HepG2 (cell line): ENCODE data around the gene PDP2. TPM values are rescaled to one million over a fixed set of nuclear protein-coding genes. Genes with fewer than 3 reads are reported as not detected.

Source experiments
- ARNT ChIP-seq: fragments of 450-650 bp; IDR thresholded peaks from 2 replicates; pipeline ENCODE4 v1.6.1; 2017
- CHD2 ChIP-seq: IDR thresholded peaks from 2 replicates; pipeline ENCODE4 v1.6.1; 2011; ENCODE audit warnings: low read depth, low read length, improper control_type of control experiment
- FLYWCH1 ChIP-seq: sonication (generic); formaldehyde crosslinking; IDR thresholded peaks from 2 replicates; pipeline ENCODE4 v1.8.1; 2023; ENCODE audit warnings: mild to moderate bottlenecking, missing genetic modification reagents
- FOXM1 ChIP-seq: sonication (generic); formaldehyde crosslinking; IDR thresholded peaks from 2 replicates; pipeline ENCODE4 v1.5.0; 2020; ENCODE audit warnings: missing genetic modification reagents
- IKZF1 ChIP-seq: fragments of 450-650 bp; IDR thresholded peaks from 2 replicates; pipeline ENCODE4 v1.7.1; 2016
- MYC ChIP-seq: sonication (generic); formaldehyde crosslinking; IDR thresholded peaks from 2 replicates; pipeline ENCODE4 v1.9.0; 2021; ENCODE audit warnings: missing genetic modification reagents, borderline replicate concordance
- XRCC5 ChIP-seq: fragments of 200-400 bp; formaldehyde crosslinking; optimal IDR thresholded peaks from 2 replicates; pipeline ENCODE3; 2017; ENCODE audit warnings: mild to moderate bottlenecking, low read length
- ZFX ChIP-seq: sonication (generic); formaldehyde crosslinking; IDR thresholded peaks from 2 replicates; pipeline ENCODE4 v1.4.0; 2020; ENCODE audit warnings: mild to moderate bottlenecking, low read depth, missing genetic modification reagents, moderate library complexity
- ZIK1 ChIP-seq: sonication (generic); formaldehyde crosslinking; IDR thresholded peaks from 2 replicates; pipeline ENCODE4 v1.5.0; 2020; ENCODE audit warnings: mild to moderate bottlenecking, low read depth, missing genetic modification reagents, borderline replicate concordance
- ZNF44 ChIP-seq: sonication (generic); formaldehyde crosslinking; IDR thresholded peaks from 2 replicates; pipeline ENCODE4 v1.5.1; 2020; ENCODE audit warnings: mild to moderate bottlenecking, missing genetic modification reagents
- ZNF496 ChIP-seq: sonication (generic); formaldehyde crosslinking; IDR thresholded peaks from 2 replicates; pipeline ENCODE4 v1.8.1; 2023; ENCODE audit warnings: mild to moderate bottlenecking, moderate library complexity, missing genetic modification reagents; ENCODE audit not compliant: insufficient replicate concordance
- ZNF781 ChIP-seq: sonication (generic); formaldehyde crosslinking; IDR thresholded peaks from 2 replicates; pipeline ENCODE4 v1.5.1; 2020; ENCODE audit warnings: borderline replicate concordance, mild to moderate bottlenecking, missing genetic modification reagents; ENCODE audit errors: not compliant biosample characterization
- ZNF891 ChIP-seq: sonication (generic); formaldehyde crosslinking; IDR thresholded peaks from 2 replicates; pipeline ENCODE4 v1.5.0; 2020; ENCODE audit warnings: mild to moderate bottlenecking, missing genetic modification reagents
- polyA plus RNA-seq, 8 experiments: library from polyadenylated mRNA; depleted of rRNA in 3 of 8; stranded (reverse) in 7 of 8; unstranded in 1 of 8; fragments of >200 nt; fragmentation: Illumina TruSeq in 4 of 8; extraction: Trizol in 4 of 8; gene quantifications; 2 replicates each; pipeline versions ENCODE4 v1.2.1 to v1.2.3, GENCODE V29; 2011 to 2016; ENCODE audit warnings: low read depth in 4 of 8, missing spikeins in 1 of 8, mixed read lengths in 1 of 8; ENCODE audit not compliant: insufficient read depth in 1 of 8
- total RNA-seq, 5 experiments: library from RNA; depleted of rRNA; stranded (reverse); fragments of >200 nt; fragmentation: Illumina TruSeq; extraction: Trizol; gene quantifications; 2 replicates each; pipeline ENCODE4 v1.2.3, GENCODE V29; 2016; ENCODE audit warnings: low read depth in 1 of 5
- TF ChIP-seq, protein P1 (sequence below): IDR thresholded peaks from 2 replicates; pipeline ENCODE4 v1.6.1; 2012; ENCODE audit warnings: low read length, improper control_type of control experiment
- TF ChIP-seq, protein P2 (sequence below): sonication (generic); formaldehyde crosslinking; IDR thresholded peaks from 2 replicates; pipeline ENCODE4 v1.4.0; 2020; ENCODE audit warnings: missing genetic modification reagents
- TF ChIP-seq, protein P3 (sequence below): sonication (generic); formaldehyde crosslinking; IDR thresholded peaks from 2 replicates; pipeline ENCODE4 v1.4.0; 2020; ENCODE audit warnings: mild to moderate bottlenecking, missing genetic modification reagents
- TF ChIP-seq, protein P4 (sequence below): sonication (generic); formaldehyde crosslinking; IDR thresholded peaks from 2 replicates; pipeline ENCODE4 v1.5.0; 2020; ENCODE audit warnings: mild to moderate bottlenecking, missing genetic modification reagents
- TF ChIP-seq, protein P5 (sequence below): sonication (generic); formaldehyde crosslinking; IDR thresholded peaks from 2 replicates; pipeline ENCODE4 v1.5.0; 2020; ENCODE audit warnings: missing genetic modification reagents

Gene PDP2
- total and polyA plus RNA-seq, 2 of the 13 experiments (the other 11 are each of a cell fraction or from before 2014, with no cell fraction given): 12.8 to 15.8 TPM

DNA sequence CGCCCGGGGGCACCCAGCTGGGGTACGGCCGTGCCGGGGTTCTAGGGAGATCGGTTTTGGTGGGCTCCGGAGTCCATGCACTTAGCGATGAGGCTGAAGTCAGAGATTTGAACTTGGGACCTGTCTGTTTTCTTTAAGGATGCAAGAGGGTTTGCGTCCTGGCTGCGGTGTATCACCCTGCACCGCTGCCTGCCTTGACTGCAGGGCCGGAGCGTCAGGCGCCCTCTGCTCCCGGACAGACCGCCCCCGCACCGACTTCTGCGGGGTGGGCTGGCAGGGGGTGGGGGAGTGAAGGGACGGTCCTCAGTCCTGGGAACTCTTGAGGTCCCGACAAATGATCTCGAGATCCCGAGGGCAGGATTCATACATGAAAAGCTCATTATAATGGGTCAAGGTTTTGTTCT, 701 bp downstream of the PDP2 start (continued):
- TF ChIP-seq, protein P1, sequence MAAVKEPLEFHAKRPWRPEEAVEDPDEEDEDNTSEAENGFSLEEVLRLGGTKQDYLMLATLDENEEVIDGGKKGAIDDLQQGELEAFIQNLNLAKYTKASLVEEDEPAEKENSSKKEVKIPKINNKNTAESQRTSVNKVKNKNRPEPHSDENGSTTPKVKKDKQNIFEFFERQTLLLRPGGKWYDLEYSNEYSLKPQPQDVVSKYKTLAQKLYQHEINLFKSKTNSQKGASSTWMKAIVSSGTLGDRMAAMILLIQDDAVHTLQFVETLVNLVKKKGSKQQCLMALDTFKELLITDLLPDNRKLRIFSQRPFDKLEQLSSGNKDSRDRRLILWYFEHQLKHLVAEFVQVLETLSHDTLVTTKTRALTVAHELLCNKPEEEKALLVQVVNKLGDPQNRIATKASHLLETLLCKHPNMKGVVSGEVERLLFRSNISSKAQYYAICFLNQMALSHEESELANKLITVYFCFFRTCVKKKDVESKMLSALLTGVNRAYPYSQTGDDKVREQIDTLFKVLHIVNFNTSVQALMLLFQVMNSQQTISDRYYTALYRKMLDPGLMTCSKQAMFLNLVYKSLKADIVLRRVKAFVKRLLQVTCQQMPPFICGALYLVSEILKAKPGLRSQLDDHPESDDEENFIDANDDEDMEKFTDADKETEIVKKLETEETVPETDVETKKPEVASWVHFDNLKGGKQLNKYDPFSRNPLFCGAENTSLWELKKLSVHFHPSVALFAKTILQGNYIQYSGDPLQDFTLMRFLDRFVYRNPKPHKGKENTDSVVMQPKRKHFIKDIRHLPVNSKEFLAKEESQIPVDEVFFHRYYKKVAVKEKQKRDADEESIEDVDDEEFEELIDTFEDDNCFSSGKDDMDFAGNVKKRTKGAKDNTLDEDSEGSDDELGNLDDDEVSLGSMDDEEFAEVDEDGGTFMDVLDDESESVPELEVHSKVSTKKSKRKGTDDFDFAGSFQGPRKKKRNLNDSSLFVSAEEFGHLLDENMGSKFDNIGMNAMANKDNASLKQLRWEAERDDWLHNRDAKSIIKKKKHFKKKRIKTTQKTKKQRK: no peak
- TF ChIP-seq, protein P2, sequence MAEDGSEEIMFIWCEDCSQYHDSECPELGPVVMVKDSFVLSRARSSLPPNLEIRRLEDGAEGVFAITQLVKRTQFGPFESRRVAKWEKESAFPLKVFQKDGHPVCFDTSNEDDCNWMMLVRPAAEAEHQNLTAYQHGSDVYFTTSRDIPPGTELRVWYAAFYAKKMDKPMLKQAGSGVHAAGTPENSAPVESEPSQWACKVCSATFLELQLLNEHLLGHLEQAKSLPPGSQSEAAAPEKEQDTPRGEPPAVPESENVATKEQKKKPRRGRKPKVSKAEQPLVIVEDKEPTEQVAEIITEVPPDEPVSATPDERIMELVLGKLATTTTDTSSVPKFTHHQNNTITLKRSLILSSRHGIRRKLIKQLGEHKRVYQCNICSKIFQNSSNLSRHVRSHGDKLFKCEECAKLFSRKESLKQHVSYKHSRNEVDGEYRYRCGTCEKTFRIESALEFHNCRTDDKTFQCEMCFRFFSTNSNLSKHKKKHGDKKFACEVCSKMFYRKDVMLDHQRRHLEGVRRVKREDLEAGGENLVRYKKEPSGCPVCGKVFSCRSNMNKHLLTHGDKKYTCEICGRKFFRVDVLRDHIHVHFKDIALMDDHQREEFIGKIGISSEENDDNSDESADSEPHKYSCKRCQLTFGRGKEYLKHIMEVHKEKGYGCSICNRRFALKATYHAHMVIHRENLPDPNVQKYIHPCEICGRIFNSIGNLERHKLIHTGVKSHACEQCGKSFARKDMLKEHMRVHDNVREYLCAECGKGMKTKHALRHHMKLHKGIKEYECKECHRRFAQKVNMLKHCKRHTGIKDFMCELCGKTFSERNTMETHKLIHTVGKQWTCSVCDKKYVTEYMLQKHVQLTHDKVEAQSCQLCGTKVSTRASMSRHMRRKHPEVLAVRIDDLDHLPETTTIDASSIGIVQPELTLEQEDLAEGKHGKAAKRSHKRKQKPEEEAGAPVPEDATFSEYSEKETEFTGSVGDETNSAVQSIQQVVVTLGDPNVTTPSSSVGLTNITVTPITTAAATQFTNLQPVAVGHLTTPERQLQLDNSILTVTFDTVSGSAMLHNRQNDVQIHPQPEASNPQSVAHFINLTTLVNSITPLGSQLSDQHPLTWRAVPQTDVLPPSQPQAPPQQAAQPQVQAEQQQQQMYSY (CRISPR knock-in tag): no peak
- TF ChIP-seq FLYWCH1 (CRISPR knock-in tag) (0 out of 2 replicates have a peak, but pooled peaks have one; percentile 5), ZNF44 (CRISPR knock-in tag) (no peak; the same call in 1 of the 2 replicates), ZNF496 (CRISPR knock-in tag) (no peak), IKZF1 (no peak), MYC (CRISPR knock-in tag) (no peak; the same call in 1 of the 2 replicates), FOXM1 (CRISPR knock-in tag) (no peak), ZIK1 (no peak), ARNT (no peak), CHD2 (no peak), ZFX (CRISPR knock-in tag) (no peak), ZNF891 (CRISPR knock-in tag) (no peak; the same call in 1 of the 2 replicates), ZNF781 (CRISPR knock-in tag) (no peak), XRCC5 (peak; percentile 7)
- TF ChIP-seq, protein P3, sequence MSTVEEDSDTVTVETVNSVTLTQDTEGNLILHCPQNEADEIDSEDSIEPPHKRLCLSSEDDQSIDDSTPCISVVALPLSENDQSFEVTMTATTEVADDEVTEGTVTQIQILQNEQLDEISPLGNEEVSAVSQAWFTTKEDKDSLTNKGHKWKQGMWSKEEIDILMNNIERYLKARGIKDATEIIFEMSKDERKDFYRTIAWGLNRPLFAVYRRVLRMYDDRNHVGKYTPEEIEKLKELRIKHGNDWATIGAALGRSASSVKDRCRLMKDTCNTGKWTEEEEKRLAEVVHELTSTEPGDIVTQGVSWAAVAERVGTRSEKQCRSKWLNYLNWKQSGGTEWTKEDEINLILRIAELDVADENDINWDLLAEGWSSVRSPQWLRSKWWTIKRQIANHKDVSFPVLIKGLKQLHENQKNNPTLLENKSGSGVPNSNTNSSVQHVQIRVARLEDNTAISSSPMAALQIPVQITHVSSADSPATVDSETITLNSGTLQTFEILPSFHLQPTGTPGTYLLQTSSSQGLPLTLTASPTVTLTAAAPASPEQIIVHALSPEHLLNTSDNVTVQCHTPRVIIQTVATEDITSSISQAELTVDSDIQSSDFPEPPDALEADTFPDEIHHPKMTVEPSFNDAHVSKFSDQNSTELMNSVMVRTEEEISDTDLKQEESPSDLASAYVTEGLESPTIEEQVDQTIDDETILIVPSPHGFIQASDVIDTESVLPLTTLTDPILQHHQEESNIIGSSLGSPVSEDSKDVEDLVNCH (CRISPR knock-in tag): no peak
- TF ChIP-seq, protein P4, sequence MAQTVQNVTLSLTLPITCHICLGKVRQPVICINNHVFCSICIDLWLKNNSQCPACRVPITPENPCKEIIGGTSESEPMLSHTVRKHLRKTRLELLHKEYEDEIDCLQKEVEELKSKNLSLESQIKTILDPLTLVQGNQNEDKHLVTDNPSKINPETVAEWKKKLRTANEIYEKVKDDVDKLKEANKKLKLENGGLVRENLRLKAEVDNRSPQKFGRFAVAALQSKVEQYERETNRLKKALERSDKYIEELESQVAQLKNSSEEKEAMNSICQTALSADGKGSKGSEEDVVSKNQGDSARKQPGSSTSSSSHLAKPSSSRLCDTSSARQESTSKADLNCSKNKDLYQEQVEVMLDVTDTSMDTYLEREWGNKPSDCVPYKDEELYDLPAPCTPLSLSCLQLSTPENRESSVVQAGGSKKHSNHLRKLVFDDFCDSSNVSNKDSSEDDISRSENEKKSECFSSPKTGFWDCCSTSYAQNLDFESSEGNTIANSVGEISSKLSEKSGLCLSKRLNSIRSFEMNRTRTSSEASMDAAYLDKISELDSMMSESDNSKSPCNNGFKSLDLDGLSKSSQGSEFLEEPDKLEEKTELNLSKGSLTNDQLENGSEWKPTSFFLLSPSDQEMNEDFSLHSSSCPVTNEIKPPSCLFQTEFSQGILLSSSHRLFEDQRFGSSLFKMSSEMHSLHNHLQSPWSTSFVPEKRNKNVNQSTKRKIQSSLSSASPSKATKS: no peak
- TF ChIP-seq, protein P5, sequence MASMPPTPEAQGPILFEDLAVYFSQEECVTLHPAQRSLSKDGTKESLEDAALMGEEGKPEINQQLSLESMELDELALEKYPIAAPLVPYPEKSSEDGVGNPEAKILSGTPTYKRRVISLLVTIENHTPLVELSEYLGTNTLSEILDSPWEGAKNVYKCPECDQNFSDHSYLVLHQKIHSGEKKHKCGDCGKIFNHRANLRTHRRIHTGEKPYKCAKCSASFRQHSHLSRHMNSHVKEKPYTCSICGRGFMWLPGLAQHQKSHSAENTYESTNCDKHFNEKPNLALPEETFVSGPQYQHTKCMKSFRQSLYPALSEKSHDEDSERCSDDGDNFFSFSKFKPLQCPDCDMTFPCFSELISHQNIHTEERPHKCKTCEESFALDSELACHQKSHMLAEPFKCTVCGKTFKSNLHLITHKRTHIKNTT (CRISPR knock-in tag): no peak
